HepG2 (cell line): ENCODE measurements around the gene ZNF839. TPM values are rescaled to one million over a fixed set of nuclear protein-coding genes. Genes with fewer than 3 reads are reported as not detected.

Experiments used
- ATRX ChIP-seq: sonication (generic); formaldehyde crosslinking; IDR thresholded peaks from 2 replicates; pipeline ENCODE4 v1.4.0; 2020; ENCODE audit warnings: missing genetic modification reagents, borderline replicate concordance
- BRCA1 ChIP-seq: sonication (generic); formaldehyde crosslinking; IDR thresholded peaks from 2 replicates; pipeline ENCODE4 v1.4.0; 2020; ENCODE audit warnings: missing genetic modification reagents
- E2F5 ChIP-seq: sonication (generic); formaldehyde crosslinking; conservative IDR thresholded peaks from 2 replicates; pipeline ENCODE4 v1.4.0; 2020; ENCODE audit warnings: missing genetic modification reagents
- HNF1A ChIP-seq, 2 experiments: sonication (generic) in 1 of 2; formaldehyde crosslinking in 1 of 2; IDR thresholded peaks; 2 replicates each; pipeline versions ENCODE4 v1.4.0 to v1.6.1; 2016 to 2020; ENCODE audit warnings: borderline replicate concordance in 1 of 2, low read depth in 1 of 2, mild to moderate bottlenecking in 1 of 2, missing genetic modification reagents in 1 of 2
- JUND ChIP-seq: sonication (generic); formaldehyde crosslinking; IDR thresholded peaks from 2 replicates; pipeline ENCODE4 v1.8.0; 2022; ENCODE audit warnings: mild to moderate bottlenecking, missing genetic modification reagents
- MEIS1 ChIP-seq: sonication (generic); formaldehyde crosslinking; IDR thresholded peaks from 2 replicates; pipeline ENCODE4 v1.9.0; 2021; ENCODE audit warnings: mild to moderate bottlenecking, missing genetic modification reagents, moderate library complexity, borderline replicate concordance
- NFE2L1 ChIP-seq: sonication (generic); formaldehyde crosslinking; IDR thresholded peaks from 2 replicates; pipeline ENCODE4 v1.4.0; 2020; ENCODE audit warnings: missing genetic modification reagents, mild to moderate bottlenecking, borderline replicate concordance
- POGK ChIP-seq: sonication (generic); formaldehyde crosslinking; conservative IDR thresholded peaks from 2 replicates; pipeline ENCODE4 v1.8.0; 2022; ENCODE audit warnings: mild to moderate bottlenecking, moderate library complexity, missing genetic modification reagents
- RFX3 ChIP-seq: IDR thresholded peaks from 2 replicates; pipeline ENCODE4 v1.6.1; 2016; ENCODE audit warnings: missing biosample characterization, missing genetic modification reagents
- TBL1XR1 ChIP-seq: fragments of 150-350 bp; IDR thresholded peaks from 2 replicates; pipeline ENCODE4 v1.6.1; 2014; ENCODE audit warnings: borderline replicate concordance, low read length; ENCODE audit not compliant: partially characterized antibody
- TFAP4 ChIP-seq: sonication (generic); IDR thresholded peaks from 2 replicates; pipeline ENCODE4 v1.6.1; 2016; ENCODE audit warnings: low read depth, borderline replicate concordance
- THAP7 ChIP-seq: sonication (generic); formaldehyde crosslinking; IDR thresholded peaks from 2 replicates; pipeline ENCODE4 v1.8.1; 2023; ENCODE audit warnings: mild to moderate bottlenecking, missing genetic modification reagents
- ZNF235 ChIP-seq: sonication (generic); formaldehyde crosslinking; IDR thresholded peaks from 2 replicates; pipeline ENCODE4 v1.8.1; 2023; ENCODE audit warnings: mild to moderate bottlenecking, missing genetic modification reagents, borderline replicate concordance
- ZNF616 ChIP-seq: sonication (generic); formaldehyde crosslinking; IDR thresholded peaks from 2 replicates; pipeline ENCODE4 v1.5.0; 2020; ENCODE audit warnings: low read depth, mild to moderate bottlenecking, missing genetic modification reagents
- ZNF674 ChIP-seq: sonication (generic); formaldehyde crosslinking; IDR thresholded peaks from 2 replicates; pipeline ENCODE4 v1.5.0; 2020; ENCODE audit warnings: low read depth, mild to moderate bottlenecking, missing genetic modification reagents
- ZNF724P ChIP-seq: sonication (generic); formaldehyde crosslinking; IDR thresholded peaks from 2 replicates; pipeline ENCODE4 v1.8.0; 2022; ENCODE audit warnings: missing genetic modification reagents, borderline replicate concordance
- ZNF747 ChIP-seq: sonication (generic); formaldehyde crosslinking; IDR thresholded peaks from 2 replicates; pipeline ENCODE4 v1.8.1; 2023; ENCODE audit warnings: missing genetic modification reagents, mild to moderate bottlenecking, borderline replicate concordance
- ZNF782 ChIP-seq: sonication (generic); formaldehyde crosslinking; IDR thresholded peaks from 2 replicates; pipeline ENCODE4 v1.4.0; 2020; ENCODE audit warnings: missing genetic modification reagents, mild to moderate bottlenecking, borderline replicate concordance
- ZNF891 ChIP-seq: sonication (generic); formaldehyde crosslinking; IDR thresholded peaks from 2 replicates; pipeline ENCODE4 v1.5.0; 2020; ENCODE audit warnings: mild to moderate bottlenecking, missing genetic modification reagents
- ZSCAN22 ChIP-seq: sonication (generic); formaldehyde crosslinking; IDR thresholded peaks from 2 replicates; pipeline ENCODE4 v1.4.0; 2020; ENCODE audit warnings: mild to moderate bottlenecking, missing genetic modification reagents
- polyA plus RNA-seq, 8 experiments: library from polyadenylated mRNA; depleted of rRNA in 3 of 8; stranded (reverse) in 7 of 8; unstranded in 1 of 8; fragments of >200 nt; fragmentation: Illumina TruSeq in 4 of 8; extraction: Trizol in 4 of 8; gene quantifications; 2 replicates each; pipeline versions ENCODE4 v1.2.1 to v1.2.3, GENCODE V29; 2011 to 2016; ENCODE audit warnings: low read depth in 4 of 8, missing spikeins in 1 of 8, mixed read lengths in 1 of 8; ENCODE audit not compliant: insufficient read depth in 1 of 8
- total RNA-seq, 5 experiments: library from RNA; depleted of rRNA; stranded (reverse); fragments of >200 nt; fragmentation: Illumina TruSeq; extraction: Trizol; gene quantifications; 2 replicates each; pipeline ENCODE4 v1.2.3, GENCODE V29; 2016; ENCODE audit warnings: low read depth in 1 of 5

The ZNF839 gene
- total and polyA plus RNA-seq, 2 of the 13 experiments (the other 11 are each of a cell fraction or from before 2014, with no cell fraction given) = 11.1 to 12.8 TPM

- no peak for TF ChIP-seq HNF1A (IDR thresholded peaks at IDR 0.05; ENCODE audit: low read depth)
- peak; percentile 53; the same call in 1 of the 2 replicates for TF ChIP-seq HNF1A (CRISPR knock-in tag; IDR thresholded peaks at IDR 0.05; ENCODE audit: borderline replicate concordance)
- no peak for TF ChIP-seq JUND (CRISPR knock-in tag)
- TF ChIP-seq ATRX = no peak
- TF ChIP-seq TBL1XR1 = no peak
- TF ChIP-seq RFX3 (CRISPR knock-in tag) = no peak
- TF ChIP-seq BRCA1 (CRISPR knock-in tag) = no peak
- TF ChIP-seq E2F5 = 0 out of 2 replicates have a peak, but pooled peaks have one; percentile 41
- TF ChIP-seq ZNF747 (CRISPR knock-in tag) = no peak
- peak; percentile 76; the same call in 1 of the 2 replicates for TF ChIP-seq POGK (CRISPR knock-in tag)
- no peak for TF ChIP-seq TFAP4
- TF ChIP-seq NFE2L1 (CRISPR knock-in tag) = no peak
- TF ChIP-seq ZNF724P (CRISPR knock-in tag) = no peak
- TF ChIP-seq ZNF891 = peak; percentile 89
- peak; percentile 47; the same call in 1 of the 2 replicates for TF ChIP-seq ZNF782
- TF ChIP-seq ZNF674 (CRISPR knock-in tag) = no peak
- no peak for TF ChIP-seq ZSCAN22
- TF ChIP-seq ZNF235 (CRISPR knock-in tag) = no peak
- no peak for TF ChIP-seq THAP7 (CRISPR knock-in tag)
- no peak; the same call in 1 of the 2 replicates for TF ChIP-seq MEIS1 (CRISPR knock-in tag)
- peak; percentile 45; the same call in 1 of the 2 replicates for TF ChIP-seq ZNF616
Measured at GRCh38 chr14:102314242-102315011, 5.1 kb upstream of the ZNF839 start (continued).
